HepG2 (cell line): Measurements from ENCODE around the gene ACADVL. TPM values are rescaled to one million over a fixed set of nuclear protein-coding genes. Genes with fewer than 3 reads are reported as not detected.

Experiments
- ARID5B ChIP-seq: IDR thresholded peaks from 2 replicates; pipeline ENCODE4 v1.4.0; 2020; ENCODE audit warnings: mild to moderate bottlenecking, missing genetic modification reagents
- ATAD3A ChIP-seq: sonication (generic); formaldehyde crosslinking; IDR thresholded peaks from 2 replicates; pipeline ENCODE4 v1.4.0; 2020; ENCODE audit warnings: missing genetic modification reagents
- ATF7 ChIP-seq, 2 experiments: fragments of 450-650 bp in 1 of 2; sonication (generic) in 1 of 2; formaldehyde crosslinking in 1 of 2; IDR thresholded peaks; 2 replicates each; pipeline versions ENCODE4 v1.4.0 to v1.6.1; 2016 to 2020; ENCODE audit warnings: antibody characterized with exemption in 1 of 2, mild to moderate bottlenecking in 1 of 2, missing genetic modification reagents in 1 of 2
- HOXA5 ChIP-seq: sonication (generic); formaldehyde crosslinking; IDR thresholded peaks from 2 replicates; pipeline ENCODE4 v1.4.0; 2020; ENCODE audit warnings: missing genetic modification reagents
- ISX ChIP-seq: sonication (generic); formaldehyde crosslinking; conservative IDR thresholded peaks from 2 replicates; pipeline ENCODE4 v1.5.0; 2020; ENCODE audit warnings: missing genetic modification reagents
- LCORL ChIP-seq, 2 experiments: fragments of 450-650 bp in 1 of 2; sonication (generic) in 1 of 2; formaldehyde crosslinking in 1 of 2; IDR thresholded peaks; 2 replicates each; pipeline versions ENCODE4 v1.5.0 to v1.6.1; 2017 to 2020; ENCODE audit warnings: antibody characterized with exemption in 1 of 2, missing genetic modification reagents in 1 of 2
- PRDM10 ChIP-seq: sonication (generic); formaldehyde crosslinking; IDR thresholded peaks from 2 replicates; pipeline ENCODE4 v1.4.0; 2020; ENCODE audit warnings: low read depth, missing genetic modification reagents
- SMAD1 ChIP-seq: sonication (generic); formaldehyde crosslinking; IDR thresholded peaks from 2 replicates; pipeline ENCODE4 v1.4.0; 2020; ENCODE audit warnings: missing genetic modification reagents, low read depth, mild to moderate bottlenecking, borderline replicate concordance
- SP2 ChIP-seq: sonication (generic); formaldehyde crosslinking; IDR thresholded peaks from 2 replicates; pipeline ENCODE4 v1.5.1; 2020; ENCODE audit warnings: mild to moderate bottlenecking, missing genetic modification reagents
- ZFP90 ChIP-seq: sonication (generic); formaldehyde crosslinking; IDR thresholded peaks from 2 replicates; pipeline ENCODE4 v1.8.0; 2022; ENCODE audit warnings: missing genetic modification reagents, mild to moderate bottlenecking, inconsistent platforms, borderline replicate concordance
- ZNF225 ChIP-seq: sonication (generic); formaldehyde crosslinking; IDR thresholded peaks from 2 replicates; pipeline ENCODE4 v1.4.0; 2020; ENCODE audit warnings: mild to moderate bottlenecking, missing genetic modification reagents
- ZNF263 ChIP-seq: sonication (generic); formaldehyde crosslinking; IDR thresholded peaks from 2 replicates; pipeline ENCODE4 v1.4.0; 2020; ENCODE audit warnings: missing genetic modification reagents
- ZNF30 ChIP-seq: sonication (generic); formaldehyde crosslinking; IDR thresholded peaks from 2 replicates; pipeline ENCODE4 v1.5.0; 2020; ENCODE audit warnings: mild to moderate bottlenecking, missing genetic modification reagents
- ZNF326 ChIP-seq: sonication (generic); formaldehyde crosslinking; IDR thresholded peaks from 2 replicates; pipeline ENCODE4 v1.4.0; 2020; ENCODE audit warnings: missing genetic modification reagents, borderline replicate concordance
- ZNF512B ChIP-seq: sonication (generic); formaldehyde crosslinking; IDR thresholded peaks from 2 replicates; pipeline ENCODE4 v1.5.1; 2020; ENCODE audit warnings: missing genetic modification reagents, mild to moderate bottlenecking, borderline replicate concordance
- ZNF557 ChIP-seq: sonication (generic); formaldehyde crosslinking; IDR thresholded peaks from 2 replicates; pipeline ENCODE4 v1.4.0; 2020; ENCODE audit warnings: missing genetic modification reagents
- ZNF740 ChIP-seq: sonication (generic); formaldehyde crosslinking; IDR thresholded peaks from 2 replicates; pipeline ENCODE4 v1.4.0; 2020; ENCODE audit warnings: missing genetic modification reagents
- polyA plus RNA-seq, 8 experiments: library from polyadenylated mRNA; depleted of rRNA in 3 of 8; stranded (reverse) in 7 of 8; unstranded in 1 of 8; fragments of >200 nt; fragmentation: Illumina TruSeq in 4 of 8; extraction: Trizol in 4 of 8; gene quantifications; 2 replicates each; pipeline versions ENCODE4 v1.2.1 to v1.2.3, GENCODE V29; 2011 to 2016; ENCODE audit warnings: low read depth in 4 of 8, missing spikeins in 1 of 8, mixed read lengths in 1 of 8; ENCODE audit not compliant: insufficient read depth in 1 of 8
- total RNA-seq, 5 experiments: library from RNA; depleted of rRNA; stranded (reverse); fragments of >200 nt; fragmentation: Illumina TruSeq; extraction: Trizol; gene quantifications; 2 replicates each; pipeline ENCODE4 v1.2.3, GENCODE V29; 2016; ENCODE audit warnings: low read depth in 1 of 5

Gene ACADVL
- total and polyA plus RNA-seq, 2 of the 13 experiments (the other 11 are each of a cell fraction or from before 2014, with no cell fraction given), result 219 to 412 TPM

GRCh38 chr17:7219229-7219811 is 418 bp upstream of the ACADVL start (continued):
- no peak for TF ChIP-seq PRDM10 (CRISPR knock-in tag)
- TF ChIP-seq ZNF30, result no peak
- TF ChIP-seq LCORL (IDR thresholded peaks at IDR 0.05), result no peak
- TF ChIP-seq LCORL (CRISPR knock-in tag; IDR thresholded peaks at IDR 0.05), result peak; percentile 14; the same call in 1 of the 2 replicates
- peak; percentile 22; the same call in 1 of the 2 replicates for TF ChIP-seq ZNF263 (CRISPR knock-in tag)
- 0 out of 2 replicates have a peak, but pooled peaks have one; percentile 32 for TF ChIP-seq ZNF557
- TF ChIP-seq ZNF225 (CRISPR knock-in tag), result no peak
- no peak for TF ChIP-seq ATF7 (IDR thresholded peaks at IDR 0.05)
- peak; percentile 18; the same call in 1 of the 2 replicates for TF ChIP-seq ATF7 (CRISPR knock-in tag; IDR thresholded peaks at IDR 0.05)
- TF ChIP-seq ISX (CRISPR knock-in tag), result no peak
- TF ChIP-seq ARID5B (CRISPR knock-in tag), result 0 out of 2 replicates have a peak, but pooled peaks have one; percentile 3
- TF ChIP-seq SP2, result no peak
- TF ChIP-seq ZNF740 (CRISPR knock-in tag), result 0 out of 2 replicates have a peak, but pooled peaks have one; percentile 43
- peak; percentile 61; the same call in 1 of the 2 replicates for TF ChIP-seq HOXA5
- TF ChIP-seq ATAD3A (CRISPR knock-in tag), result no peak
- TF ChIP-seq ZNF512B (CRISPR knock-in tag), result no peak
- TF ChIP-seq ZFP90 (CRISPR knock-in tag), result 0 out of 2 replicates have a peak, but pooled peaks have one; percentile 63
- no peak for TF ChIP-seq SMAD1 (CRISPR knock-in tag)
- TF ChIP-seq ZNF326, result no peak
